Kidney epithelial cell (primary cell): ENCODE results near the gene LRR1. TPM values are rescaled to one million over a fixed set of nuclear protein-coding genes. Genes with fewer than 3 reads are reported as not detected.

Experiments used
- DNase-seq: peaks from one replicate; pipeline ENCODE4 v3.0.0-alpha.2; 2010; ENCODE audit warnings: low read depth
- H3K27me3 ChIP-seq: 2 replicates; pipeline ENCODE4 v1.6.0; 2011; ENCODE audit warnings: low read length; ENCODE audit not compliant: control insufficient read depth, insufficient read depth
- H3K36me3 ChIP-seq: 2 replicates; pipeline ENCODE4 v1.5.1; 2011; ENCODE audit warnings: low read length; ENCODE audit not compliant: control insufficient read depth, insufficient read depth
- H3K4me3 ChIP-seq: 2 replicates; pipeline ENCODE4 v1.5.1; 2011; ENCODE audit warnings: low read depth, mild to moderate bottlenecking, control low read depth, low read length
- total RNA-seq: library from RNA; depleted of rRNA; stranded (reverse); fragments of >200 nt; gene quantifications from 2 replicates; pipeline ENCODE4 v1.2.3, GENCODE V29; 2015
- TF ChIP-seq, protein P1 (sequence below): IDR thresholded peaks from 2 replicates; pipeline ENCODE4 v1.5.1; 2011; ENCODE audit warnings: mild to moderate bottlenecking, moderate library complexity, low read length, control low read depth, inconsistent platforms; ENCODE audit not compliant: insufficient read depth, poor library complexity, severe bottlenecking

LRR1 gene
- total RNA-seq, 1 donor from 2014 or later, result 12.4 TPM

DNA sequence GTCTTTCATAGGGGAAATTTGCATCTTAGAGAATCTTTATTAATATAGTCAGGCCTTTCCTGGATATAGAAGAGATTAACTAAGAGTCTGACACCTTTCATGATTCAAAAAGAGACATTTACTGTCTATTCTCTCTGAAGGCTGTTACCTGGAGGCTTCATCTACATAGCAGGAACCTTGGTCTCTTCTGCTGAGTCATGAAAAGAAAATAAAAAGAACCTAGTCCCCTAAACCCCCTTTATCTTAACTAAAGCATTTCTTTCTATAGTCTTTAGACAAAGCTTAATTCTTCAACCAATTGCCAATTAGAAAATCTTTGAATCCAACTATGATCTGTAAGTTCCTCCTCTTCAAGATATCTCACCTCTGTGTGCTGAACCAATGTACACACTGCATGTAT, 45.6 kb upstream of the LRR1 start:
- DNase-seq, result no peak
- Histone ChIP-seq H3K27me3 (no peaks in the 10 kb centered on the region), H3K4me3 (no peak overlapping the region), H3K36me3 (no peaks in the 10 kb centered on the region)
- TF ChIP-seq, protein P1, sequence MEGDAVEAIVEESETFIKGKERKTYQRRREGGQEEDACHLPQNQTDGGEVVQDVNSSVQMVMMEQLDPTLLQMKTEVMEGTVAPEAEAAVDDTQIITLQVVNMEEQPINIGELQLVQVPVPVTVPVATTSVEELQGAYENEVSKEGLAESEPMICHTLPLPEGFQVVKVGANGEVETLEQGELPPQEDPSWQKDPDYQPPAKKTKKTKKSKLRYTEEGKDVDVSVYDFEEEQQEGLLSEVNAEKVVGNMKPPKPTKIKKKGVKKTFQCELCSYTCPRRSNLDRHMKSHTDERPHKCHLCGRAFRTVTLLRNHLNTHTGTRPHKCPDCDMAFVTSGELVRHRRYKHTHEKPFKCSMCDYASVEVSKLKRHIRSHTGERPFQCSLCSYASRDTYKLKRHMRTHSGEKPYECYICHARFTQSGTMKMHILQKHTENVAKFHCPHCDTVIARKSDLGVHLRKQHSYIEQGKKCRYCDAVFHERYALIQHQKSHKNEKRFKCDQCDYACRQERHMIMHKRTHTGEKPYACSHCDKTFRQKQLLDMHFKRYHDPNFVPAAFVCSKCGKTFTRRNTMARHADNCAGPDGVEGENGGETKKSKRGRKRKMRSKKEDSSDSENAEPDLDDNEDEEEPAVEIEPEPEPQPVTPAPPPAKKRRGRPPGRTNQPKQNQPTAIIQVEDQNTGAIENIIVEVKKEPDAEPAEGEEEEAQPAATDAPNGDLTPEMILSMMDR, result no peak

DNA sequence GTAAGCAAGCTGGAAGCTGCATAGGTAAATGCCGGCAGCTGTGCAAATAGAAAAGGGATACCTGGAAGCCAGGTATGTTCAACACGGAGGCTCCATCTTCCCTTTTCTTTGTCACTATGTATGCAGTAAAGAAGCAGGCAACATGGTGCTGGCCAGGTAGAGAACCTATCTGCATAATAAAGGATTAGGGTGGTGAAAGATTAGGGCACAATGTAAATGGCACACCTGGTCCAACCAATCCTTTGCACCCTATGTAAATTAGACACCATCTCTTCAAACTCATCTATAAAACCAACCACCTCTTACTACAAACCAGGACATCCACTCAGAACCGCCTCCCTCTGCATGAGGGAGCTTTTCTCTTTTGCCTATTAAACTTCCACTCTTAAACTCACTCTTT, 44.8 kb upstream of the LRR1 start:
- TF ChIP-seq, protein P1, result no peak
- H3K4me3 ChIP-seq, result no peak overlapping the region
- DNase-seq, result no peak
- no peaks in the 10 kb centered on the region for H3K36me3 ChIP-seq
- H3K27me3 ChIP-seq, result no peaks in the 10 kb centered on the region

DNA sequence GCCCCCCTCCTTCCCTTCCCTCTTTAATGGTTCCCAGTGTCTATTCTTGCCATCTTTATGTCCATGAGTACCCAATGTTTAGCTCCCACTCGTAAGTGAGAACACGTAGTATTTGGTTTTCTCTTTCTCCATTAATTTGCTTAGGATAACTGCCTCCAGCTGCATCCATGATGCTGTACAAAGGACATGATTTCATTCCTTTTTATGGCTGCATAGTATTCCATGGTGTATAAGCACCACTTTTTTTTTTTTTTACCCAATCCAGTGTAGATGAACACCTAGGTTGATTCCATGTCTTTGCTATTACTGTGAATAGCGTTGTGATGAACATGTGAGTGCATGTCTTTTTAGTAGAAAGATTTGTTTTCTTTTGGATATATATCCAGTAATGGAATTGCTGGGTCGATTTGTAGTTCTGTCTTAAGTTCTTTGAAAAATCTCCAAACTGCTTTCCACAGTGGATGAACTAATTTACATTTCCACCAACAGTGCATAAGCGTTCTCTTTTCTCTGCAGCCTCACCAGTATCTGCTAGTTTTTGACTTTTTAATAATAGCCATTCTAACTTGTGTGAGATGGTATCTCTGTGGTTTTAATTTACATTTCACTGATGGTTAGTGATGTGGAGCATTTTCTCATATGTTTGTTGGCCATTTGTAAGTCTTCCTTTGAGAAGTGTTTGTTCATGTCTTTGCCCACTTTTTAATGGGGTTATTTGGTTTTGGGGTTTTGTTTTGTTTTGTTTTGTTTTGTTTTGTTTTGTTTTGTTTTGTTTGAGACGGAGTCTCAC, 38.6 kb upstream of the LRR1 start:
- no peaks in the 10 kb centered on the region for H3K36me3 ChIP-seq
- no peak for DNase-seq
- no peaks in the 10 kb centered on the region for H3K27me3 ChIP-seq
- no peak overlapping the region for H3K4me3 ChIP-seq
- TF ChIP-seq, protein P1, result no peak

DNA sequence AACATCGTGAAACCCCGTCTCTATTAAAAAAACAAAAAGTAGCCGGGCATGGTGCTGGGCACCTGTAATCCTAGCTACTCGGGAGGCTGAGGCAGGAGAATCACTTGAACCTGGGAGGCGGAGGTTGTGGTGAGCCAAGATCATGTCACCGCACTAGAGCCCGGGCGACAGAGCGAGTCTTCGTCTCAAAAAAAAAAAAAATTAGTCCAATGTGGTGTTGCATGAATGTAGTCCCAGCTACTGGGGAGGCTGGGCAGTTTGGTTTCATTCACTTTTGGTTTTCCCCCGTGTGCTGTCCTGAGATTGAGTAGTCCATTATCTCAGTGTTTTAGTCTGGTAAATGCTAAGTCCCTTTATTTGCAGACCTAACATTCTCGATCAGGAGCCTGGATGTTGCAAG, 32.0 kb upstream of the LRR1 start:
- TF ChIP-seq, protein P1, result no peak
- H3K4me3 ChIP-seq, result no peak overlapping the region
- DNase-seq, result no peak
- no peaks in the 10 kb centered on the region for H3K27me3 ChIP-seq
- H3K36me3 ChIP-seq, result no peaks in the 10 kb centered on the region

DNA sequence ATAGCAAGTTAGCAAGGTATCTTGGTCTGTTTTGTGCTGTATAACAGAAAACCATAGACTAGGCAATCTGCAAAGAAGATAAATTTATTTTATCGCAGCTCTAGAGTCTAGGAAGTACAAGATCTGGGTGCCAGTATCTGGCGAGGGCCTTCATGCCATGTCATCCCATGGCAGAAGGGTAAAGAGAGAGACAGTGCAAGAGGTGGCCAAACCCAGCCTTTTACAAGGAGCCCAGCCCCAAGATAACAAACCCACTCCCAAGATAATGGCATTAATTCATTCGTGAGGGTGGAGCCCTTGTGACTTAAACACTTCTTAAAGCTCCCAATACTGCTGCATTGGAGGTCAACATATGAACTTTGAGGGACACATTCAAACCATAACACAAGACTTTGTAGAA, 29.5 kb upstream of the LRR1 start:
- no peak for DNase-seq
- TF ChIP-seq, protein P1, result no peak
- Histone ChIP-seq H3K27me3 (no peaks in the 10 kb centered on the region), H3K36me3 (no peaks in the 10 kb centered on the region), H3K4me3 (no peak overlapping the region)

DNA sequence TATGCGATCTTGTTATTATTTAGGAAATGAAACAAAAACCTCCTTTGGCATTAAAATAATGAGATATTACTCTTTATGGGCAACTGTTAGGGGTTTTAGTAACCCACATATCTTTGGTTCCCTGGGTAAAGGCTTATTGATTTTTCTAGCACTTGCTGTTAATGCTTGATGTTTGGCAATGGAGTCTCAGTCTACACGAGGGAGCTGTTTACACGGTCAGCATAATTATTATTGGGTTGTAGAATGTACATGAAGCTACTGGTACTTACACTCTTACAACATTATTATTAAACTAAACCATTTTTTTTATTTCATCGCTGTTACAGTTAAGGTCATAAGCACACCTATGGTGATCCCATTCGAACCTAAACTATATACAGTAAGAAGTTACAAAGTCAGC, 24.7 kb upstream of the LRR1 start:
- Histone ChIP-seq H3K4me3 (no peak overlapping the region), H3K27me3 (no peaks in the 10 kb centered on the region), H3K36me3 (peaks cover 1% of the 10 kb centered on the region)
- TF ChIP-seq, protein P1, result no peak
- DNase-seq, result no peak
